DND-41 (cell line): Measurements from ENCODE around the gene CARMIL1.

Experiments used
- ATAC-seq: fragments of 200-7000 bp; cut with Tn5 transposase; 3 replicates; pipeline ENCODE4 v1.9.1; 2021; ENCODE audit warnings: low read depth; ENCODE audit not compliant: insufficient read depth
- DNase-seq: peaks from one replicate; pipeline ENCODE4 v3.0.0-alpha.2; 2020
- H2AFZ ChIP-seq: 2 replicates; pipeline ENCODE4 v1.6.0; 2012; ENCODE audit warnings: low read depth, low read length
- H3K27ac ChIP-seq: 2 replicates; pipeline ENCODE4 v1.5.1; 2012; ENCODE audit warnings: low read length, inconsistent platforms
- H3K27me3 ChIP-seq: fragments of 200-600 bp; sonication (generic); 2 replicates; pipeline ENCODE4 v1.6.0; 2012; ENCODE audit warnings: low read length, mild to moderate bottlenecking, inconsistent platforms; ENCODE audit not compliant: insufficient read depth, poor library complexity
- H3K36me3 ChIP-seq: 2 replicates; pipeline ENCODE4 v1.5.1; 2012; ENCODE audit warnings: low read length, inconsistent platforms; ENCODE audit not compliant: insufficient read depth
- H3K4me1 ChIP-seq: 2 replicates; pipeline ENCODE4 v1.5.1; 2012; ENCODE audit warnings: mild to moderate bottlenecking, low read length; ENCODE audit not compliant: insufficient read depth
- H3K4me2 ChIP-seq: 2 replicates; pipeline ENCODE4 v1.6.0; 2012; ENCODE audit warnings: mild to moderate bottlenecking, moderate library complexity, low read length, inconsistent platforms; ENCODE audit not compliant: insufficient read depth
- H3K4me3 ChIP-seq, 2 experiments: fragments of 200-600 bp in 1 of 2; shearing (Covaris generic) in 1 of 2; 2 replicates each; pipeline ENCODE4 v1.5.1; 2012 to 2016; ENCODE audit warnings: inconsistent platforms in 2 of 2, low read length in 2 of 2, mild to moderate bottlenecking in 2 of 2, low read depth in 1 of 2, moderate library complexity in 1 of 2
- H3K79me2 ChIP-seq: 2 replicates; pipeline ENCODE4 v1.6.0; 2012; ENCODE audit warnings: low read length, inconsistent platforms; ENCODE audit not compliant: insufficient read depth
- H3K9ac ChIP-seq: 2 replicates; pipeline ENCODE4 v1.6.0; 2012; ENCODE audit warnings: low read depth, mild to moderate bottlenecking, inconsistent platforms, low read length, moderate library complexity
- H3K9me3 ChIP-seq: 2 replicates; pipeline ENCODE4 v1.5.1; 2012; ENCODE audit warnings: low read length, moderate library complexity, mild to moderate bottlenecking, inconsistent platforms; ENCODE audit not compliant: insufficient read depth, severe bottlenecking
- H4K20me1 ChIP-seq: 2 replicates; pipeline ENCODE4 v1.6.0; 2012; ENCODE audit warnings: low read length; ENCODE audit not compliant: insufficient read depth
- EZH2 ChIP-seq: IDR thresholded peaks from 3 replicates; pipeline ENCODE4 v1.6.1; 2012; ENCODE audit warnings: borderline replicate concordance, low read depth, mild to moderate bottlenecking, moderate library complexity, low read length, inconsistent platforms; ENCODE audit not compliant: severe bottlenecking
- TF ChIP-seq, protein P1 (sequence below): IDR thresholded peaks from 2 replicates; pipeline ENCODE4 v1.5.1; 2012; ENCODE audit warnings: borderline replicate concordance, low read length, moderate library complexity, mild to moderate bottlenecking; ENCODE audit not compliant: poor library complexity, severe bottlenecking; ENCODE audit errors: extremely low read depth

CARMIL1 gene

DNA sequence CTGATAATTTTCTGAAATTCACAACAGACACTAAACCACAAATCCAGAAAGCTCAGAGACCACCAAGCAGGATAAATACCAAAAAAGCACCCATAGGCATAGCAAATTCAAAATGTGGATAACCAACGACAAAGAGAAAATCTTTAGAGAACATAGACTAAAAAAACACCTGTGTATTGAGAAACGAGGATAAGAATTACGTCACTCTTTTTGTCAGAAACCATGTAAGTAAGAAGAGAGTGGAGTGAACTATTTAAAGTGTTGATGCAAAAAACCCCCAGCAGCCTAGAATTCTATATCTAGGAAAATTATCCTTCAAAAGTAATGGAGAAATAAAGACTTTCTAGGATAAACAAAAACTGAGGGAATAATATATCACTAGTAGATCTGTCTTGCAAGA lies 245.9 kb downstream of the CARMIL1 start:
- Histone ChIP-seq H3K79me2 (no peaks in the 10 kb centered on the region), H3K9ac (no peak overlapping the region), H3K27ac (no peak overlapping the region), H3K36me3 (no peaks in the 10 kb centered on the region), H3K4me2 (no peak overlapping the region), H3K4me3 (no peak overlapping the region), H3K4me1 (no peaks in the 10 kb centered on the region), H2AFZ (no peak overlapping the region), H3K9me3 (no peaks in the 10 kb centered on the region), H3K27me3 (peaks cover 11% of the 10 kb centered on the region), H4K20me1 (no peaks in the 10 kb centered on the region)
- ATAC-seq, result no peak
- TF ChIP-seq, protein P1, sequence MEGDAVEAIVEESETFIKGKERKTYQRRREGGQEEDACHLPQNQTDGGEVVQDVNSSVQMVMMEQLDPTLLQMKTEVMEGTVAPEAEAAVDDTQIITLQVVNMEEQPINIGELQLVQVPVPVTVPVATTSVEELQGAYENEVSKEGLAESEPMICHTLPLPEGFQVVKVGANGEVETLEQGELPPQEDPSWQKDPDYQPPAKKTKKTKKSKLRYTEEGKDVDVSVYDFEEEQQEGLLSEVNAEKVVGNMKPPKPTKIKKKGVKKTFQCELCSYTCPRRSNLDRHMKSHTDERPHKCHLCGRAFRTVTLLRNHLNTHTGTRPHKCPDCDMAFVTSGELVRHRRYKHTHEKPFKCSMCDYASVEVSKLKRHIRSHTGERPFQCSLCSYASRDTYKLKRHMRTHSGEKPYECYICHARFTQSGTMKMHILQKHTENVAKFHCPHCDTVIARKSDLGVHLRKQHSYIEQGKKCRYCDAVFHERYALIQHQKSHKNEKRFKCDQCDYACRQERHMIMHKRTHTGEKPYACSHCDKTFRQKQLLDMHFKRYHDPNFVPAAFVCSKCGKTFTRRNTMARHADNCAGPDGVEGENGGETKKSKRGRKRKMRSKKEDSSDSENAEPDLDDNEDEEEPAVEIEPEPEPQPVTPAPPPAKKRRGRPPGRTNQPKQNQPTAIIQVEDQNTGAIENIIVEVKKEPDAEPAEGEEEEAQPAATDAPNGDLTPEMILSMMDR, result no peak
- no peak for DNase-seq

DNA sequence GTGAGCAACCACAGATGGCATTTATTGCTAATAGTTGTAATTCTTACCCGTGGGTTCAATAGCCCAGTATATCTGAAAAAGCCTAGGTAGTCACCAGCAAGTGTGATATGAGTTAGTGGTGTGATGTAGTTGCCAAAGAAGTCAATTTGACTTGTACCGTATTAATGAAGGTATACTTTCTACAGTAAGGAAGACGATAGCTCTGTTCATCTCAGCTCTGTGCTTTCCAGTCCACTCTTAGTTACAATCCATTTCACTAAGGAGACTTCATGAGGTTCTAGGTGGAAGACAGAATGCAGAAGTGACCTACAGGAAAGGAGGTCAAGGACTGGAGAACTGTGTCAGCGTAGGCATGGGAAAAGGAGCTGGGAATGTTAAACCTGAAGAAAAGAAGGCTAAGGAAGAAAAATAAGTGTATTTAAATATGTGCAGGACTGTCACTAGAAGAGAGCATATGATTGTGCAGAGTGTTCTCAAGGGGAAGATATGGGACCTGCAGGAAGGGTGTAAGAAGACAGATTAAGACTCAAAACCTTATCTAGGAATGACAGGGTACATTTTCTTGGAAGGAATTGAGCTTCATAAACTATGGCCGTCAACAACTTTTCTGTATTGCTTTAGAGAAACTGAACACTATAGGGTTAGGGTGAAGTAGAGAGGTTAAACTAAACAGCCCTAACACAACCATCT lies 255.9 kb downstream of the CARMIL1 start:
- no peaks in the 10 kb centered on the region for H3K4me1 ChIP-seq
- H3K4me3 ChIP-seq, result no peak overlapping the region
- H3K9ac ChIP-seq, result no peak overlapping the region
- no peaks in the 10 kb centered on the region for H3K9me3 ChIP-seq
- ATAC-seq (no peak), DNase-seq (no peak)
- no peaks in the 10 kb centered on the region for H3K36me3 ChIP-seq
- no peak overlapping the region for H3K27ac ChIP-seq
- no peaks in the 10 kb centered on the region for H3K79me2 ChIP-seq
- H2AFZ ChIP-seq, result no peak overlapping the region
- TF ChIP-seq, protein P1, result no peak
- TF ChIP-seq EZH2, result no peak
- H3K27me3 ChIP-seq, result peaks cover 18% of the 10 kb centered on the region
- H4K20me1 ChIP-seq, result no peaks in the 10 kb centered on the region
- no peak overlapping the region for H3K4me2 ChIP-seq

DNA sequence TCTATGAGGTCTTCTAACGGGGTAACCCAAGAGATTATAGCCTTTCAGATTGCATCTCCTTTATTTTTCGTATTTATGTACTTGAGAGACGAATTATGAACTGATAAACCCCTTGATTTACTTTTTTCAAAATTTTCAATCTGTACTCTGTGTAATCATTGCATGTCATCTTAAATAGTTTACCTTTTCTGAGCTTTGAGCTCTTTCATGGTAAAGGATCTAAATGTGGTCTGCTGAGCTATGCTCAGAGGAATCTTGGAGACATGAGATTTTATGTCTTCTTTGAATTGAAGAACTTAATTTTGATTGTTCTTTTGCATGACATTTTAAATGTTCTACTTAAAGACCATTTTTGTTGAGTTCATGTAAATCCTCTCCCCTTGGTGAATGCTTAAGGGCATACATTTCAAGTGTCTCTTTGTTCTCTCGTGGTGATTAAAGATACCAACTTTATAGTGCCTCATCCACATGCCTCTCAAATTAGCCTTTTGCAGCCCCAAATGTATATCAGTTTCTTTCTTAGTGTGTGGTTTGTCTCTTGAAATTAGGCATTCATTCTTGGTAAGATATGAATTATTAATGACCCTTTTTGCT lies 256.6 kb downstream of the CARMIL1 start:
- Histone ChIP-seq H3K4me3 (no peak overlapping the region), H3K9ac (no peak overlapping the region), H2AFZ (no peak overlapping the region), H3K4me2 (no peak overlapping the region), H3K27ac (no peak overlapping the region), H4K20me1 (no peaks in the 10 kb centered on the region), H3K36me3 (no peaks in the 10 kb centered on the region), H3K4me1 (no peaks in the 10 kb centered on the region), H3K27me3 (peaks cover 18% of the 10 kb centered on the region), H3K9me3 (no peaks in the 10 kb centered on the region), H3K79me2 (no peaks in the 10 kb centered on the region)
- no peak for TF ChIP-seq EZH2
- TF ChIP-seq, protein P1, result no peak
- ATAC-seq (no peak), DNase-seq (no peak)

DNA sequence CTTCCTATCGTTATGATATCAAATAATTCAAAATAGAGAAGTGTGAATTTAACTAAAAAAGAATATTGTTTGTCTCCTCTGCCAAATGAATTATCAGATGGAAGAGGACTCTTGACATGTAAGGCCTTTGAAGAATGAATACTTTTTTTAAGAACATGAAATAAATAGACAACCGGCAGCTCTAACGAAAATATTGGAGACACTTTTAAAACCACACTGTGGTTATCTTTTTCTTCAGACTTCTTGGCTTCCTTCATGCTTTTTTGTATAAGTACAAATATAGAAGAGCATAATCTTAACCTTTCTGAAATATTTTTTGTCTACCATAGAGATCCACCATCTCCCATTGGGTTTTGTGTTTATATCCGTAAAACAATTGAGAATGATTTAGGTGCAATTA lies 257.6 kb downstream of the CARMIL1 start:
- no peak overlapping the region for H3K27ac ChIP-seq
- peaks cover 18% of the 10 kb centered on the region for H3K27me3 ChIP-seq
- H4K20me1 ChIP-seq, result no peaks in the 10 kb centered on the region
- H3K4me3 ChIP-seq, result no peak overlapping the region
- H3K36me3 ChIP-seq, result no peaks in the 10 kb centered on the region
- H3K4me2 ChIP-seq, result no peak overlapping the region
- no peak for TF ChIP-seq EZH2
- TF ChIP-seq, protein P1, result no peak
- no peaks in the 10 kb centered on the region for H3K4me1 ChIP-seq
- H3K79me2 ChIP-seq, result no peaks in the 10 kb centered on the region
- no peak overlapping the region for H3K9ac ChIP-seq
- DNase-seq (no peak), ATAC-seq (no peak)
- no peak overlapping the region for H2AFZ ChIP-seq
- H3K9me3 ChIP-seq, result no peaks in the 10 kb centered on the region
